HEK293 (cell line): ENCODE results near the gene HS3ST4.

Experiments used
- CTCF ChIA-PET: fragments of 350-600 bp; formaldehyde crosslinking; extraction: SDS; loops from one replicate; lab custom pipeline; 2021; ENCODE audit warnings: antibody characterized with exemption; lab: Yijun Ruan, JAX
- POLR2A ChIA-PET: fragments of 300-600 bp; formaldehyde crosslinking; extraction: SDS; loops from one replicate; lab custom pipeline; 2020; ENCODE audit warnings: antibody characterized with exemption, inconsistent platforms; lab: Yijun Ruan, JAX
- H3K27ac ChIP-seq: fragments of 200-500 bp; sonication (Bioruptor generic); 2 replicates; pipeline ENCODE4 v1.5.1; 2014; ENCODE audit warnings: low read depth, low read length, control low read depth, inconsistent platforms; ENCODE audit errors: extremely low read depth
- H3K36me3 ChIP-seq, 2 experiments: fragments of 200-500 bp in 1 of 2; sonication (Bioruptor generic) in 1 of 2; 1 replicate in 1 of 2; 2 replicates in 1 of 2; pipeline ENCODE4 v1.5.1; 2014 to 2017; ENCODE audit warnings: inconsistent platforms in 2 of 2, low read length in 2 of 2; ENCODE audit not compliant: control insufficient read depth in 2 of 2, insufficient read depth in 1 of 2
- H3K4me1 ChIP-seq: fragments of 200-500 bp; sonication (Bioruptor generic); 2 replicates; pipeline ENCODE4 v1.5.1; 2014; ENCODE audit warnings: mild to moderate bottlenecking, low read length, inconsistent platforms; ENCODE audit not compliant: control insufficient read depth, insufficient read depth
- H3K4me3 ChIP-seq: 2 replicates; pipeline ENCODE4 v1.5.1; 2011; ENCODE audit warnings: low read depth, mild to moderate bottlenecking, control low read depth, low read length, moderate library complexity
- H3K9me3 ChIP-seq: fragments of 200-500 bp; sonication (Bioruptor generic); 2 replicates; pipeline ENCODE4 v1.5.1; 2014; ENCODE audit warnings: low read depth, low read length, inconsistent platforms; ENCODE audit not compliant: control insufficient read depth, insufficient read depth
- KLF1 ChIP-seq: fragments of 450-650 bp; formaldehyde crosslinking; IDR thresholded peaks from 2 replicates; pipeline ENCODE4 v1.5.1; 2016; ENCODE audit warnings: missing biosample characterization, missing genetic modification characterization
- ZBTB7A ChIP-seq: fragments of 450-650 bp; formaldehyde crosslinking; IDR thresholded peaks from 2 replicates; pipeline ENCODE4 v1.5.1; 2016; ENCODE audit warnings: low read depth, missing biosample characterization, missing genetic modification characterization
- ZNF138 ChIP-seq: fragments of 450-650 bp; formaldehyde crosslinking; IDR thresholded peaks from 2 replicates; pipeline ENCODE4 v1.5.1; 2016; ENCODE audit warnings: missing biosample characterization, missing genetic modification characterization, borderline replicate concordance
- ZNF239 ChIP-seq: fragments of 450-650 bp; formaldehyde crosslinking; IDR thresholded peaks from 2 replicates; pipeline ENCODE4 v1.5.1; 2016; ENCODE audit warnings: missing biosample characterization, missing genetic modification characterization
- ZNF37A ChIP-seq: fragments of 450-650 bp; IDR thresholded peaks from 2 replicates; pipeline ENCODE4 v1.5.1; 2018; ENCODE audit warnings: missing biosample characterization, missing genetic modification characterization
- ZNF391 ChIP-seq: fragments of 450-650 bp; formaldehyde crosslinking; IDR thresholded peaks from 2 replicates; pipeline ENCODE4 v1.5.1; 2016; ENCODE audit warnings: low read depth, missing biosample characterization, missing genetic modification characterization, borderline replicate concordance
- ZSCAN16 ChIP-seq: fragments of 450-650 bp; formaldehyde crosslinking; IDR thresholded peaks from 2 replicates; pipeline ENCODE4 v1.5.1; 2016; ENCODE audit warnings: missing biosample characterization, missing genetic modification characterization
- TF ChIP-seq, protein P1 (sequence below): fragments of 450-650 bp; formaldehyde crosslinking; IDR thresholded peaks from 2 replicates; pipeline ENCODE4 v1.5.1; 2016; ENCODE audit warnings: missing biosample characterization, missing genetic modification characterization
- TF ChIP-seq, protein P2 (sequence below): fragments of 450-650 bp; formaldehyde crosslinking; IDR thresholded peaks from 2 replicates; pipeline ENCODE4 v1.5.1; 2017; ENCODE audit warnings: missing biosample characterization, mild to moderate bottlenecking, missing genetic modification characterization, moderate library complexity
- TF ChIP-seq, protein P3 (sequence below): fragments of 450-650 bp; formaldehyde crosslinking; IDR thresholded peaks from 2 replicates; pipeline ENCODE4 v1.5.1; 2016; ENCODE audit warnings: missing biosample characterization, missing genetic modification characterization
- TF ChIP-seq, protein P4 (sequence below): IDR thresholded peaks from 2 replicates; pipeline ENCODE4 v1.6.1; 2011; ENCODE audit warnings: mild to moderate bottlenecking, low read depth, low read length, borderline replicate concordance
- TF ChIP-seq, protein P5 (sequence below): fragments of 450-650 bp; formaldehyde crosslinking; IDR thresholded peaks from 2 replicates; pipeline ENCODE4 v1.5.1; 2017; ENCODE audit warnings: missing biosample characterization, missing genetic modification characterization

Gene HS3ST4

DNA sequence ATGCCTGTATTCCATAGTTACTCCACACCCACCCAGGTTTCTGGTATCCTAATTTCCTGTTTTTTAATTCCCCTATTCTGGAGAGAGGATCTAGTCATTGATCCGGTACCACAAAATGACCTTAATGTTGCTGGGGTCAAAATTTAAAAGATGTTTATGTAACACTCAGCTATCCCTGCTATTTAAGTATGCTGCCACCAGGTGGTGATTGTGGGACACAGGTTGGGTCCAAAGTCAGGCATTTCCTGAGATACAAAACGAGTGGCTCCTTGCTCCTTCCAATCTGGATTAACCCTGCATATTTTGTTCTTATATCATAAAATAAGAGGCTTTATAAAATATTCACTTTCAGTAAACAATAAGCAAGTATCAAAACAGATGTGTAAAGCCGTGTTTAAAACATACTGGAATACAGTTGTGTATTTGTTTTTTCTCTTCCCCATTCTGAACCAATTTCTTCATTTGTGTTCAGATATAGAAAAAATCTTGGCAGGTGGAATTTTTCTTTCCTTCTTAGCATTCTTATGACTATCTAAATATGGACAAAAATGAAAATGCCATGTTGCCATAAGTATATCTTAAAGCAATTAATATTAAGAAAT is 16.3 kb downstream of the HS3ST4 start (continued):
- TF ChIP-seq, protein P1, sequence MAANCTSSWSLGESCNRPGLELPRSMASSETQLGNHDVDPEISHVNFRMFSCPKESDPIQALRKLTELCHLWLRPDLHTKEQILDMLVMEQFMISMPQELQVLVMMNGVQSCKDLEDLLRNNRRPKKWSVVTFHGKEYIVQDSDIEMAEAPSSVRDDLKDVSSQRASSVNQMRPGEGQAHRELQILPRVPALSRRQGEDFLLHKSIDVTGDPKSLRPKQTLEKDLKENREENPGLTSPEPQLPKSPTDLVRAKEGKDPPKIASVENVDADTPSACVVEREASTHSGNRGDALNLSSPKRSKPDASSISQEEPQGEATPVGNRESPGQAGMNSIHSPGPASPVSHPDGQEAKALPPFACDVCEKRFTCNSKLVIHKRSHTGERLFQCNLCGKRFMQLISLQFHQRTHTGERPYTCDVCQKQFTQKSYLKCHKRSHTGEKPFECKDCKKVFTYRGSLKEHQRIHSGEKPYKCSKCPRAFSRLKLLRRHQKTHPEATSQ (tag by site-specific recombination), result no peak
- TF ChIP-seq, protein P2, sequence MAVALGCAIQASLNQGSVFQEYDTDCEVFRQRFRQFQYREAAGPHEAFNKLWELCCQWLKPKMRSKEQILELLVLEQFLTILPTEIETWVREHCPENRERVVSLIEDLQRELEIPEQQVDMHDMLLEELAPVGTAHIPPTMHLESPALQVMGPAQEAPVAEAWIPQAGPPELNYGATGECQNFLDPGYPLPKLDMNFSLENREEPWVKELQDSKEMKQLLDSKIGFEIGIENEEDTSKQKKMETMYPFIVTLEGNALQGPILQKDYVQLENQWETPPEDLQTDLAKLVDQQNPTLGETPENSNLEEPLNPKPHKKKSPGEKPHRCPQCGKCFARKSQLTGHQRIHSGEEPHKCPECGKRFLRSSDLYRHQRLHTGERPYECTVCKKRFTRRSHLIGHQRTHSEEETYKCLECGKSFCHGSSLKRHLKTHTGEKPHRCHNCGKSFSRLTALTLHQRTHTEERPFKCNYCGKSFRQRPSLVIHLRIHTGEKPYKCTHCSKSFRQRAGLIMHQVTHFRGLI (tag by site-specific recombination), result no peak
- TF ChIP-seq KLF1 (tag by site-specific recombination), result no peak

DNA sequence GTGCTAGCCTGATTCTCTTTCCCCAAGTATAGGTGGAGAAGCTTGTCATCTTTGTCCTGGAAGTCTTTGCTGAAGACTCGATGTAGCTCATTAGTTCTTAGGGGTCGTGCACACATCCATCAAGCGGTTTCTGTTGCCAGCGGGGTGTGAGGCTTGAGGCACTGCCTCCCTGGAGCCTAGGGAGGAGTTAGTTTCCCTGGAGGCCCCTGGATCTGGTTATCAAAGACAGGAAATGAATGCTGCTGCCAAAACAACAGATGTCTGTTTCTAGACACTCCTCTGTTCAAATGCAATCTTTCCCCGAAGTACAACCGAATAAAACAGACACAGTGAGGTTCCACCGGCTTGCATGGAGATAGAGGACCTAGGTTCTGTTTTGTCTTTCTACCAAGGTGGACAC is 17.5 kb downstream of the HS3ST4 start:
- CTCF ChIA-PET, result interaction anchor here (0.6 kb wide), 1 partner anchor 129 kb away, joined by 3 read pairs; no protein-coding TSS in a partner anchor
- TF ChIP-seq, protein P3, sequence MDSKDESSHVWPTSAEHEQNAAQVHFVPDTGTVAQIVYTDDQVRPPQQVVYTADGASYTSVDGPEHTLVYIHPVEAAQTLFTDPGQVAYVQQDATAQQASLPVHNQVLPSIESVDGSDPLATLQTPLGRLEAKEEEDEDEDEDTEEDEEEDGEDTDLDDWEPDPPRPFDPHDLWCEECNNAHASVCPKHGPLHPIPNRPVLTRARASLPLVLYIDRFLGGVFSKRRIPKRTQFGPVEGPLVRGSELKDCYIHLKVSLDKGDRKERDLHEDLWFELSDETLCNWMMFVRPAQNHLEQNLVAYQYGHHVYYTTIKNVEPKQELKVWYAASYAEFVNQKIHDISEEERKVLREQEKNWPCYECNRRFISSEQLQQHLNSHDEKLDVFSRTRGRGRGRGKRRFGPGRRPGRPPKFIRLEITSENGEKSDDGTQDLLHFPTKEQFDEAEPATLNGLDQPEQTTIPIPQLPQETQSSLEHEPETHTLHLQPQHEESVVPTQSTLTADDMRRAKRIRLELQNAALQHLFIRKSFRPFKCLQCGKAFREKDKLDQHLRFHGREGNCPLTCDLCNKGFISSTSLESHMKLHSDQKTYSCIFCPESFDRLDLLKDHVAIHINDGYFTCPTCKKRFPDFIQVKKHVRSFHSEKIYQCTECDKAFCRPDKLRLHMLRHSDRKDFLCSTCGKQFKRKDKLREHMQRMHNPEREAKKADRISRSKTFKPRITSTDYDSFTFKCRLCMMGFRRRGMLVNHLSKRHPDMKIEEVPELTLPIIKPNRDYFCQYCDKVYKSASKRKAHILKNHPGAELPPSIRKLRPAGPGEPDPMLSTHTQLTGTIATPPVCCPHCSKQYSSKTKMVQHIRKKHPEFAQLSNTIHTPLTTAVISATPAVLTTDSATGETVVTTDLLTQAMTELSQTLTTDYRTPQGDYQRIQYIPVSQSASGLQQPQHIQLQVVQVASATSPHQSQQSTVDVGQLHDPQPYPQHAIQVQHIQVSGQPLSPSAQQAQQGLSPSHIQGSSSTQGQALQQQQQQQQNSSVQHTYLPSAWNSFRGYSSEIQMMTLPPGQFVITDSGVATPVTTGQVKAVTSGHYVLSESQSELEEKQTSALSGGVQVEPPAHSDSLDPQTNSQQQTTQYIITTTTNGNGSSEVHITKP (tag by site-specific recombination), result no peak
- TF ChIP-seq ZNF391 (no peak), ZNF138 (tag by site-specific recombination) (no peak), ZNF37A (tag by site-specific recombination) (no peak), ZSCAN16 (no peak), ZBTB7A (tag by site-specific recombination) (no peak), ZNF239 (tag by site-specific recombination) (no peak)
- TF ChIP-seq, protein P4, sequence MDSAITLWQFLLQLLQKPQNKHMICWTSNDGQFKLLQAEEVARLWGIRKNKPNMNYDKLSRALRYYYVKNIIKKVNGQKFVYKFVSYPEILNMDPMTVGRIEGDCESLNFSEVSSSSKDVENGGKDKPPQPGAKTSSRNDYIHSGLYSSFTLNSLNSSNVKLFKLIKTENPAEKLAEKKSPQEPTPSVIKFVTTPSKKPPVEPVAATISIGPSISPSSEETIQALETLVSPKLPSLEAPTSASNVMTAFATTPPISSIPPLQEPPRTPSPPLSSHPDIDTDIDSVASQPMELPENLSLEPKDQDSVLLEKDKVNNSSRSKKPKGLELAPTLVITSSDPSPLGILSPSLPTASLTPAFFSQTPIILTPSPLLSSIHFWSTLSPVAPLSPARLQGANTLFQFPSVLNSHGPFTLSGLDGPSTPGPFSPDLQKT, result no peak
- TF ChIP-seq, protein P5, sequence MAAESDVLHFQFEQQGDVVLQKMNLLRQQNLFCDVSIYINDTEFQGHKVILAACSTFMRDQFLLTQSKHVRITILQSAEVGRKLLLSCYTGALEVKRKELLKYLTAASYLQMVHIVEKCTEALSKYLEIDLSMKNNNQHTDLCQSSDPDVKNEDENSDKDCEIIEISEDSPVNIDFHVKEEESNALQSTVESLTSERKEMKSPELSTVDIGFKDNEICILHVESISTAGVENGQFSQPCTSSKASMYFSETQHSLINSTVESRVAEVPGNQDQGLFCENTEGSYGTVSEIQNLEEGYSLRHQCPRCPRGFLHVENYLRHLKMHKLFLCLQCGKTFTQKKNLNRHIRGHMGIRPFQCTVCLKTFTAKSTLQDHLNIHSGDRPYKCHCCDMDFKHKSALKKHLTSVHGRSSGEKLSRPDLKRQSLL (tag by site-specific recombination), result no peak
- no peaks in the 10 kb centered on the region for H3K9me3 ChIP-seq
- POLR2A ChIA-PET, result no interaction called here
- H3K36me3 ChIP-seq, result no peaks in the 10 kb centered on the region
- H3K4me1 ChIP-seq, result no peaks in the 10 kb centered on the region
- no peak overlapping the region for H3K27ac ChIP-seq
- H3K4me3 ChIP-seq, result no peak overlapping the region
